ENCODE results near the gene IMP4. TPM values are rescaled to one million over a fixed set of nuclear protein-coding genes. Genes with fewer than 3 reads are reported as not detected.

The IMP4 gene
- total and polyA plus RNA-seq, 2 experiments from 2014 or later, result 79.1 to 109 TPM

DNA sequence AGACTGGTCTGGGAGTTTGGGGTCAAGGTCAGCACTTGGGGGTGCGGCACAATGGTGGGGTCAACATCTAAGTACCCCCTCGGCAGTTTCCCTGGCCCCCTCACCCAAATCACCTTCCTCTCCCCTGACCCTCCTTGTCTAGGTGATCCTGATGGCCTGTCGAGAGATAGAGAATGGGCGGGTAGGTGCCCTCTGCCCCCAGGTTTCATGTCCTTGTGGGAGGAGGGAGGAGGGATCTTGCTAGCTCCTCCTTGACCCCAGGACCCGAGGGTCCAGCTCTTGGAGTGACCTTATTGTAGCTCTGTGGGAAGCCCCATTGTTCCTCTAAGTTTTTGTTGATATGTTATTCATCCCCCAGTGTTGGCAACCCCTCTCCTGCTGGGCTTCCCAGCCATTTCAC is 16.8 kb downstream of the IMP4 start:
- Histone ChIP-seq H2AFZ (no peak overlapping the region), H3K4me3 (no peak overlapping the region), H3K27ac (no peak overlapping the region), H3F3A (ENCODE audit: insufficient read depth) (no peaks in the 10 kb centered on the region), H3K9ac (no peak overlapping the region), H3K36me3 (ENCODE audit: low read depth) (no peaks in the 10 kb centered on the region), H3K27me3 (replicated peaks; ENCODE audit: insufficient read depth) (no peaks in the 10 kb centered on the region), H3K4me2 (ENCODE audit: unreplicated experiment) (no peak overlapping the region), H3K79me2 (ENCODE audit: insufficient read depth) (no peaks in the 10 kb centered on the region), H3K9me3 (ENCODE audit: low read depth) (no peaks in the 10 kb centered on the region), H3K9me2 (ENCODE audit: insufficient read depth) (no peaks in the 10 kb centered on the region), H4K20me1 (ENCODE audit: insufficient read depth) (no peaks in the 10 kb centered on the region), H3K4me1 (ENCODE audit: insufficient read depth) (no peaks in the 10 kb centered on the region)
- DNase-seq, result no peak
- TF ChIP-seq EZH2 (IDR thresholded peaks at IDR 0.05; ENCODE audit: insufficient read depth, poor library complexity, severe bottlenecking), result no peak
- TF ChIP-seq EZH2phosphoT487 (IDR thresholded peaks at IDR 0.05; ENCODE audit: insufficient read depth, low read depth), result no peak
- in situ Hi-C loops (cut with MboI), result no loop called here
- 66 to 73% methylated on average over 5 of the region's 5 CpGs for WGBS, 2 experiments (ENCODE audit: low coverage in 1 of 2, low lambda C conversion rate in 2 of 2, missing lambda C conversion rate in 2 of 2)

DNA sequence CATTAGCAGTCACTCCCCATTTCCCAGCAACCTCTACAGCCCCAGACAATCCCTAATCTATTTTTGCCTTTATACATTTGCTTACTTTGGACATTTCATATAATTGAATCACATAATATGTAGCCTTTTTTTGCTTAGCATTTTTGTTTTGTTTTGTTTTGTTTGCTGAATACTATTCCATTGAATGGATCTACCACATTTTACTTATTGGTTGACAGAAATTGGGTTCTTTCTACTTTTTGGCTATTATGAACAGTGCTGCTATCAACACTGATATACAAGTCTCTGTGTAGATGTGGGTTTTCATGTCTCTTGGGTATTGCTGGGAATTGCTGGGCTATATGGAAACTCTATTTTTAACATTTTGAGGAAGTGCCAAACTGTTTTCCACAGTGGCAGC is 20.8 kb downstream of the IMP4 start:
- in situ Hi-C loops (cut with MboI), result no loop called here
- TF ChIP-seq EZH2 (IDR thresholded peaks at IDR 0.05; ENCODE audit: insufficient read depth, poor library complexity, severe bottlenecking) (no peak), EZH2phosphoT487 (IDR thresholded peaks at IDR 0.05; ENCODE audit: insufficient read depth, low read depth) (no peak)

DNA sequence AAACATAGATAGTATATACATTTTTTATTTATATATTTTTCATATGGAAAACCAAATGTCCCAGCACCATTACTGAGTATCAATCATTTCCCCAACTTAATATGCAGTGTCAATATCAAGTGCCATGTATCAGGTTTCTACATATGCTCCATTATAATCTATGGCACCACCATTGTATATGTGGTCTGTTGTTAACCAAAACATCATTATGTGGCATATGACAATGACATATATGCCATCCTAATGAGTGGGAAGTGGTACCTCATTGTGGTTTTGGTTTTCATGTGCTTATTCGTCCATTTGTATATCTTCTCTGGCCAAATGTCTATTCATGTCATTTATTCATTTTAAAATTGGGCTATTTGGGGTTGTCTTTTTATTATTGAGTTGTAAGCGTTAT is 22.4 kb downstream of the IMP4 start:
- no peak overlapping the region for H3K4me3 ChIP-seq
- no peak overlapping the region for H3K27ac ChIP-seq
- no peak for DNase-seq
- H3K9me3 ChIP-seq (ENCODE audit: low read depth), result no peaks in the 10 kb centered on the region
- H3F3A ChIP-seq (ENCODE audit: insufficient read depth), result no peaks in the 10 kb centered on the region
- no peaks in the 10 kb centered on the region for H3K27me3 ChIP-seq (replicated peaks; ENCODE audit: insufficient read depth)
- H3K4me1 ChIP-seq (ENCODE audit: insufficient read depth), result no peaks in the 10 kb centered on the region
- in situ Hi-C loops (cut with MboI), result no loop called here
- 87 to 92% methylated on average over 2 of the region's 2 CpGs for WGBS, 2 experiments (ENCODE audit: low coverage in 1 of 2, low lambda C conversion rate in 2 of 2, missing lambda C conversion rate in 2 of 2)
- H3K36me3 ChIP-seq (ENCODE audit: low read depth), result no peaks in the 10 kb centered on the region
- no peaks in the 10 kb centered on the region for H4K20me1 ChIP-seq (ENCODE audit: insufficient read depth)
- TF ChIP-seq EZH2 (IDR thresholded peaks at IDR 0.05; ENCODE audit: insufficient read depth, poor library complexity, severe bottlenecking), result no peak
- TF ChIP-seq EZH2phosphoT487 (IDR thresholded peaks at IDR 0.05; ENCODE audit: insufficient read depth, low read depth), result no peak
- H2AFZ ChIP-seq, result no peak overlapping the region
- no peaks in the 10 kb centered on the region for H3K9me2 ChIP-seq (ENCODE audit: insufficient read depth)
- H3K4me2 ChIP-seq (ENCODE audit: unreplicated experiment), result no peak overlapping the region
- H3K79me2 ChIP-seq (ENCODE audit: insufficient read depth), result no peaks in the 10 kb centered on the region
- no peak overlapping the region for H3K9ac ChIP-seq

More for the DNA sequence above, 20.8 kb downstream of the IMP4 start:
- H3K9ac ChIP-seq, result no peak overlapping the region
- H3K4me2 ChIP-seq (ENCODE audit: unreplicated experiment), result no peak overlapping the region
- no peaks in the 10 kb centered on the region for H3K27me3 ChIP-seq (replicated peaks; ENCODE audit: insufficient read depth)
- no peaks in the 10 kb centered on the region for H3K9me3 ChIP-seq (ENCODE audit: low read depth)
- no peaks in the 10 kb centered on the region for H3K36me3 ChIP-seq (ENCODE audit: low read depth)
- H3F3A ChIP-seq (ENCODE audit: insufficient read depth), result no peaks in the 10 kb centered on the region
- no peaks in the 10 kb centered on the region for H3K9me2 ChIP-seq (ENCODE audit: insufficient read depth)
- DNase-seq, result no peak
- no peak overlapping the region for H3K4me3 ChIP-seq
- H3K4me1 ChIP-seq (ENCODE audit: insufficient read depth), result no peaks in the 10 kb centered on the region
- H3K27ac ChIP-seq, result no peak overlapping the region
- no peaks in the 10 kb centered on the region for H3K79me2 ChIP-seq (ENCODE audit: insufficient read depth)
- no peaks in the 10 kb centered on the region for H4K20me1 ChIP-seq (ENCODE audit: insufficient read depth)
- H2AFZ ChIP-seq, result no peak overlapping the region

DNA sequence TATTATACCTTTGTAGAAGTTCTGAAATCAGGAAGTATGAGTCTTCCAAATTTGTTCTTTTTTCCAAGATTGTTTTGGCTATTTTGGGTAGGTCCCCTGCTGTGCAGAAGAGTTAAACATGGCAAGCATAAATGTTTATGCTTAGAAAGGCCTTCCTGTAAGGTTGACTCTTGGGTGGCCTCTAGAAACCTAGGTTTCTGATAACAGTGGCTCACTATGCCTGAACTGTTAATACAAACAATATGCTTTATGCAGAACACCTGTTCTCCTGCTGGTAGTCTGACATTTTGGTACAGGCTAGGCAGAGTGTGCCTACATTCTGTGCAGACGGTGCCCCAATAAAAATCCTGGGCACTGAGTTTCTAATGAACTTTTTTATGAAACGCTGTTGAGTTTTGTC is 23.3 kb downstream of the IMP4 start:
- H2AFZ ChIP-seq, result no peak overlapping the region
- no peaks in the 10 kb centered on the region for H3K9me2 ChIP-seq (ENCODE audit: insufficient read depth)
- H3K4me2 ChIP-seq (ENCODE audit: unreplicated experiment), result no peak overlapping the region
- no peaks in the 10 kb centered on the region for H3K36me3 ChIP-seq (ENCODE audit: low read depth)
- TF ChIP-seq EZH2 (IDR thresholded peaks at IDR 0.05; ENCODE audit: insufficient read depth, poor library complexity, severe bottlenecking) (no peak), EZH2phosphoT487 (IDR thresholded peaks at IDR 0.05; ENCODE audit: insufficient read depth, low read depth) (no peak)
- in situ Hi-C loops (cut with MboI), result no loop called here
- no peaks in the 10 kb centered on the region for H3K4me1 ChIP-seq (ENCODE audit: insufficient read depth)
- H3F3A ChIP-seq (ENCODE audit: insufficient read depth), result no peaks in the 10 kb centered on the region
- no peaks in the 10 kb centered on the region for H3K27me3 ChIP-seq (replicated peaks; ENCODE audit: insufficient read depth)
- no peaks in the 10 kb centered on the region for H4K20me1 ChIP-seq (ENCODE audit: insufficient read depth)
- H3K9ac ChIP-seq, result no peak overlapping the region
- H3K79me2 ChIP-seq (ENCODE audit: insufficient read depth), result peaks cover 3% of the 10 kb centered on the region; the same call in 1 of the 2 replicates
- no peak overlapping the region for H3K27ac ChIP-seq
- no peak overlapping the region for H3K4me3 ChIP-seq
- WGBS, 2 experiments (ENCODE audit: low coverage in 1 of 2, low lambda C conversion rate in 2 of 2, missing lambda C conversion rate in 2 of 2), result 89 to 95% methylated on average over 2 of the region's 2 CpGs
- DNase-seq, result no peak
- no peaks in the 10 kb centered on the region for H3K9me3 ChIP-seq (ENCODE audit: low read depth)

DNA sequence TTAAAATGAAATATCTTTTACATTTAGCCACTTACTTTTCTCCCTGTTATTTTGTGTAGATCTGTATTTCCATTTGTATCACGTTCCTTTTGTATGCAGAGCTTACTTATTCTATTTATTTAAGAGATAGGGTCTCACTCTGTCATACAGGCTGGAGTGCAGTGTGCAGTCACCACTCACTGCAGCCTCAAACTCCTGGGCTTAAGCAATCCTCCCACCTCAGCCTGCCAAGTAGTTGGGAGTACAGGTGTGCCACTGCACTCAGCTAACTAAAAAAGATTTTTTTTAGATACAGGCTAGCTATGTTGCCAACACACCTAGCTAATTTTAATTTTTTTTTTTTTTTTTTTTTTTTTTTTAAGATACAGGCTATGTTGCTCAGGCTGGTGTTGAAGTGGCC is 24.0 kb downstream of the IMP4 start:
- H3K4me2 ChIP-seq (ENCODE audit: unreplicated experiment), result no peak overlapping the region
- H3K4me3 ChIP-seq, result no peak overlapping the region
- H3K27me3 ChIP-seq (replicated peaks; ENCODE audit: insufficient read depth), result no peaks in the 10 kb centered on the region
- no peaks in the 10 kb centered on the region; the same call in 1 of the 2 replicates for H3K4me1 ChIP-seq (ENCODE audit: insufficient read depth)
- H3K79me2 ChIP-seq (ENCODE audit: insufficient read depth), result peaks cover 10% of the 10 kb centered on the region
- H3K9me3 ChIP-seq (ENCODE audit: low read depth), result no peaks in the 10 kb centered on the region
- H3K27ac ChIP-seq, result no peak overlapping the region
- DNase-seq, result no peak
- no peak overlapping the region for H3K9ac ChIP-seq
- H4K20me1 ChIP-seq (ENCODE audit: insufficient read depth), result no peaks in the 10 kb centered on the region
- H3F3A ChIP-seq (ENCODE audit: insufficient read depth), result no peaks in the 10 kb centered on the region
- no peaks in the 10 kb centered on the region for H3K9me2 ChIP-seq (ENCODE audit: insufficient read depth)
- WGBS, 2 experiments (ENCODE audit: low coverage in 1 of 2, low lambda C conversion rate in 2 of 2, missing lambda C conversion rate in 2 of 2), result 94 to 100% methylated on average over 1 of the region's 1 CpG
- no peak overlapping the region for H2AFZ ChIP-seq
- in situ Hi-C loops (cut with MboI), result no loop called here
- TF ChIP-seq EZH2 (IDR thresholded peaks at IDR 0.05; ENCODE audit: insufficient read depth, poor library complexity, severe bottlenecking) (no peak), EZH2phosphoT487 (IDR thresholded peaks at IDR 0.05; ENCODE audit: insufficient read depth, low read depth) (no peak)
- H3K36me3 ChIP-seq (ENCODE audit: low read depth), result no peaks in the 10 kb centered on the region

Data from GM23248 (cell line).